GM12878 (cell line): ENCODE results near the gene CENPA. TPM values are rescaled to one million over a fixed set of nuclear protein-coding genes. Genes with fewer than 3 reads are reported as not detected.

ENCODE experiments used
- ATAC-seq: fragments of 200-7000 bp; cut with Tn5 transposase; 3 replicates; pipeline ENCODE4 v1.9.1; 2020; ENCODE audit warnings: mild to moderate bottlenecking, moderate library complexity
- BruUV-seq: library from RNA; stranded (reverse); fragments of 400-500 nt; replicated peaks from 2 replicates; lab custom pipeline; 2021; lab: Mats Ljungman, UMichigan
- CTCF ChIA-PET: fragments of 300-600 bp; sonication (Branson Sonifier 250); formaldehyde crosslinking; extraction: SDS; loops from one replicate; lab custom pipeline; 2021; ENCODE audit warnings: inconsistent platforms; lab: Yijun Ruan, JAX
- POLR2A ChIA-PET: fragments of 350-600 bp; formaldehyde crosslinking; extraction: SDS; loops from one replicate; lab custom pipeline; 2021; ENCODE audit warnings: inconsistent platforms; lab: Charles Lee
- RAD21 ChIA-PET: fragments of 300-600 bp; sonication (Branson Sonifier 250); formaldehyde crosslinking; loops from one replicate; lab custom pipeline; 2023; ENCODE audit warnings: antibody characterized with exemption; ENCODE audit not compliant: unreplicated experiment; lab: Charles Lee
- SMC1A ChIA-PET: fragments of 300-600 bp; sonication (Branson Sonifier 250); formaldehyde crosslinking; loops from one replicate; lab custom pipeline; 2023; ENCODE audit not compliant: unreplicated experiment, uncharacterized antibody; lab: Charles Lee
- DNase-seq: peaks from one replicate; pipeline ENCODE4 v3.0.0-alpha.2; 2011; ENCODE audit warnings: low read depth, low spot score
- FAIRE-seq: peaks from 3 replicates; lab custom pipeline; 2011; peaks lifted over from hg19 to GRCh38; lab: Jason Lieb, UNC
- H2AFZ ChIP-seq: 2 replicates; pipeline ENCODE4 v1.6.0; 2011; ENCODE audit warnings: low read depth, low read length, control low read depth; ENCODE audit not compliant: control insufficient read depth
- H3K27ac ChIP-seq: 2 replicates; pipeline ENCODE4 v1.5.1; 2011; ENCODE audit warnings: control low read depth; ENCODE audit not compliant: control insufficient read depth, insufficient read depth
- H3K27me3 ChIP-seq, 2 experiments: replicated peaks in 1 of 2; 2 replicates each; pipeline versions ENCODE4 v1.6.0 to v1.6.1; 2011; ENCODE audit warnings: low read length in 1 of 2; ENCODE audit not compliant: control insufficient read depth in 2 of 2, insufficient read depth in 2 of 2
- H3K36me3 ChIP-seq, 2 experiments: 2 replicates each; pipeline ENCODE4 v1.5.1; 2011; ENCODE audit warnings: low read length in 1 of 2; ENCODE audit not compliant: control insufficient read depth in 2 of 2, insufficient read depth in 2 of 2
- H3K4me1 ChIP-seq: 2 replicates; pipeline ENCODE4 v1.6.1; 2011; ENCODE audit warnings: mild to moderate bottlenecking, low read length, moderate library complexity, mixed read lengths; ENCODE audit not compliant: control insufficient read depth, insufficient read depth
- H3K4me2 ChIP-seq: 2 replicates; pipeline ENCODE4 v1.6.0; 2011; ENCODE audit warnings: control low read depth; ENCODE audit not compliant: control insufficient read depth, insufficient read depth
- H3K4me3 ChIP-seq: fragments of 200-600 bp; sonication (generic); 2 replicates; pipeline ENCODE4 v1.5.1; 2016
- H3K79me2 ChIP-seq: 2 replicates; pipeline ENCODE4 v1.6.0; 2011; ENCODE audit warnings: low read length; ENCODE audit not compliant: control insufficient read depth, insufficient read depth
- H3K9ac ChIP-seq: 2 replicates; pipeline ENCODE4 v1.8.0; 2011; ENCODE audit warnings: low read length, control low read depth, mixed read lengths; ENCODE audit not compliant: control insufficient read depth, insufficient read depth
- H3K9me3 ChIP-seq: replicated peaks from 3 replicates; pipeline ENCODE4 v1.5.1; 2011; ENCODE audit warnings: mild to moderate bottlenecking, low read length; ENCODE audit not compliant: control insufficient read depth, insufficient read depth
- H4K20me1 ChIP-seq: 2 replicates; pipeline ENCODE4 v1.6.0; 2011; ENCODE audit not compliant: control insufficient read depth, insufficient read depth
- BRCA1 ChIP-seq: IDR thresholded peaks from 2 replicates; pipeline ENCODE4 v1.6.1; 2011; ENCODE audit warnings: low read depth, low read length, improper control_type of control experiment
- CHD2 ChIP-seq: IDR thresholded peaks from 2 replicates; pipeline ENCODE4 v1.6.1; 2011; ENCODE audit warnings: low read depth, low read length, improper control_type of control experiment, borderline replicate concordance
- DPF2 ChIP-seq: fragments of 450-650 bp; IDR thresholded peaks from 2 replicates; pipeline ENCODE4 v1.6.1; 2017; ENCODE audit warnings: mild to moderate bottlenecking
- JUNB ChIP-seq: IDR thresholded peaks from 2 replicates; pipeline ENCODE4 v1.6.1; 2016; ENCODE audit warnings: antibody characterized with exemption, mild to moderate bottlenecking
- MYB ChIP-seq: fragments of 150-350 bp; IDR thresholded peaks from 2 replicates; pipeline ENCODE4 v1.6.1; 2014; ENCODE audit warnings: mild to moderate bottlenecking, low read depth, low read length, borderline replicate concordance
- PML ChIP-seq: IDR thresholded peaks from 2 replicates; pipeline ENCODE4 v1.6.1; 2012; ENCODE audit warnings: low read length, inconsistent platforms
- RAD21 ChIP-seq: IDR thresholded peaks from 2 replicates; pipeline ENCODE4 v1.6.1; 2011; ENCODE audit warnings: mild to moderate bottlenecking, low read depth, low read length, moderate library complexity; ENCODE audit not compliant: insufficient read depth
- REST ChIP-seq: IDR thresholded peaks from 2 replicates; pipeline ENCODE4 v1.6.1; 2012; ENCODE audit warnings: mild to moderate bottlenecking, low read depth, low read length
- RFX5 ChIP-seq: IDR thresholded peaks from 2 replicates; pipeline ENCODE4 v1.6.1; 2011; ENCODE audit warnings: low read depth, low read length, improper control_type of control experiment
- SMAD5 ChIP-seq: IDR thresholded peaks from 2 replicates; pipeline ENCODE4 v1.6.1; 2016; ENCODE audit warnings: antibody characterized with exemption, low read depth
- SMARCA5 ChIP-seq: fragments of 450-650 bp; IDR thresholded peaks from 2 replicates; pipeline ENCODE4 v1.6.1; 2017; ENCODE audit warnings: mild to moderate bottlenecking
- WGBS: methylation state at CpG from one replicate; pipeline ENCODE4 v1.1.6; 2016; ENCODE audit warnings: low lambda C conversion rate; ENCODE audit not compliant: insufficient replicate concordance, insufficient coverage; ENCODE audit errors: missing lambda C conversion rate; 5-methylcytosine and 5-hydroxymethylcytosine counted together
- in situ Hi-C: fragments of 300-500 bp; cut with MboI; formaldehyde crosslinking; loops from 9 replicates; pipeline ENCODE4 v1.14.3; 2018; ENCODE audit warnings: mixed read lengths
- intact Hi-C: fragments of 100-400 bp; cut with micrococcal nuclease; formaldehyde crosslinking; loops from one replicate; pipeline ENCODE4 v1.14.2; 2022; ENCODE audit not compliant: unreplicated experiment
- polyA plus RNA-seq, 11 experiments: library from polyadenylated mRNA; depleted of rRNA in 4 of 11; unstranded in 6 of 11; stranded (reverse) in 5 of 11; fragments of >200 nt; fragmentation: Nextera tagmentation in 4 of 11; fragmentation: Illumina TruSeq in 1 of 11; extraction: Ambion mirVana in 4 of 11; extraction: Trizol in 1 of 11; gene quantifications; 1 replicate in 1 of 11; 2 replicates in 10 of 11; pipeline versions ENCODE4 v1.2.1 to v1.2.3, GENCODE V29; 2011 to 2016; ENCODE audit warnings: inconsistent platforms in 2 of 11, missing spikeins in 2 of 11, low read depth in 1 of 11
- total RNA-seq, 4 experiments: library from RNA; depleted of rRNA in 3 of 4; stranded (reverse); fragments of >200 nt in 3 of 4; fragmentation: Illumina TruSeq in 1 of 4; extraction: Trizol in 1 of 4; gene quantifications; 2 replicates each; pipeline versions ENCODE4 v1.2.1 to v1.2.3, GENCODE V29; 2013 to 2021
- TF ChIP-seq, protein P1 (sequence below): fragments of 450-650 bp; formaldehyde crosslinking; IDR thresholded peaks from 2 replicates; pipeline ENCODE4 v1.5.0; 2022; ENCODE audit warnings: mild to moderate bottlenecking, missing genetic modification characterization
- TF ChIP-seq, protein P2 (sequence below): fragments of 450-650 bp; IDR thresholded peaks from 2 replicates; pipeline ENCODE4 v1.6.1; 2017; ENCODE audit warnings: mild to moderate bottlenecking, moderate library complexity
- TF ChIP-seq, protein P3 (sequence below): fragments of 450-650 bp; IDR thresholded peaks from 2 replicates; pipeline ENCODE4 v1.6.1; 2014; ENCODE audit warnings: mild to moderate bottlenecking

CENPA gene
- total and polyA plus RNA-seq, 10 of the 15 experiments (the other 5 are each of a cell fraction or from before 2014, with no cell fraction given): 8.1 to 66.6 (median 36.7) TPM

- no peak overlapping the region for H3K9ac ChIP-seq
- no peak overlapping the region for H3K27ac ChIP-seq
- no peaks in the 10 kb centered on the region for H3K79me2 ChIP-seq
- H3K4me1 ChIP-seq: no peaks in the 10 kb centered on the region; the same call in 1 of the 2 replicates
- H3K4me2 ChIP-seq: no peak overlapping the region
- in situ Hi-C loops: no loop called here
- DNase-seq: no peak
- no peaks in the 10 kb centered on the region for H3K27me3 ChIP-seq
- no peak for FAIRE-seq
- no peak overlapping the region for H3K4me3 ChIP-seq
- ChIA-PET RAD21 (no interaction called here), CTCF (interaction anchor here (1.0 to 1.4 kb wide), 2 partner anchors 134 to 135 kb away, joined by 3 to 6 read pairs; no protein-coding TSS in a partner anchor), POLR2A (no interaction called here), SMC1A (no interaction called here)
- intact Hi-C loops: no loop called here
- no peaks in the 10 kb centered on the region for H3K9me3 ChIP-seq
- no peaks in the 10 kb centered on the region; the same call in 1 of the 2 replicates for H4K20me1 ChIP-seq
- no peaks in the 10 kb centered on the region for H3K36me3 ChIP-seq
- no peak overlapping the region for H2AFZ ChIP-seq
- ATAC-seq: no peak
- no TSS peak for BruUV-seq
- WGBS: 58% methylated on average over 7 of the region's 7 CpGs
- TF ChIP-seq PML: no peak
- TF ChIP-seq SMARCA5: no peak
- TF ChIP-seq RAD21: no peak
- no peak for TF ChIP-seq SMAD5
- no peak for TF ChIP-seq REST
- no peak for TF ChIP-seq MYB
- TF ChIP-seq BRCA1: no peak
- TF ChIP-seq, protein P1, sequence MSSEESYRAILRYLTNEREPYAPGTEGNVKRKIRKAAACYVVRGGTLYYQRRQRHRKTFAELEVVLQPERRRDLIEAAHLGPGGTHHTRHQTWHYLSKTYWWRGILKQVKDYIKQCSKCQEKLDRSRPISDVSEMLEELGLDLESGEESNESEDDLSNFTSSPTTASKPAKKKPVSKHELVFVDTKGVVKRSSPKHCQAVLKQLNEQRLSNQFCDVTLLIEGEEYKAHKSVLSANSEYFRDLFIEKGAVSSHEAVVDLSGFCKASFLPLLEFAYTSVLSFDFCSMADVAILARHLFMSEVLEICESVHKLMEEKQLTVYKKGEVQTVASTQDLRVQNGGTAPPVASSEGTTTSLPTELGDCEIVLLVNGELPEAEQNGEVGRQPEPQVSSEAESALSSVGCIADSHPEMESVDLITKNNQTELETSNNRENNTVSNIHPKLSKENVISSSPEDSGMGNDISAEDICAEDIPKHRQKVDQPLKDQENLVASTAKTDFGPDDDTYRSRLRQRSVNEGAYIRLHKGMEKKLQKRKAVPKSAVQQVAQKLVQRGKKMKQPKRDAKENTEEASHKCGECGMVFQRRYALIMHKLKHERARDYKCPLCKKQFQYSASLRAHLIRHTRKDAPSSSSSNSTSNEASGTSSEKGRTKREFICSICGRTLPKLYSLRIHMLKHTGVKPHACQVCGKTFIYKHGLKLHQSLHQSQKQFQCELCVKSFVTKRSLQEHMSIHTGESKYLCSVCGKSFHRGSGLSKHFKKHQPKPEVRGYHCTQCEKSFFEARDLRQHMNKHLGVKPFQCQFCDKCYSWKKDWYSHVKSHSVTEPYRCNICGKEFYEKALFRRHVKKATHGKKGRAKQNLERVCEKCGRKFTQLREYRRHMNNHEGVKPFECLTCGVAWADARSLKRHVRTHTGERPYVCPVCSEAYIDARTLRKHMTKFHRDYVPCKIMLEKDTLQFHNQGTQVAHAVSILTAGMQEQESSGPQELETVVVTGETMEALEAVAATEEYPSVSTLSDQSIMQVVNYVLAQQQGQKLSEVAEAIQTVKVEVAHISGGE (CRISPR knock-in tag): no peak
- TF ChIP-seq, protein P2, sequence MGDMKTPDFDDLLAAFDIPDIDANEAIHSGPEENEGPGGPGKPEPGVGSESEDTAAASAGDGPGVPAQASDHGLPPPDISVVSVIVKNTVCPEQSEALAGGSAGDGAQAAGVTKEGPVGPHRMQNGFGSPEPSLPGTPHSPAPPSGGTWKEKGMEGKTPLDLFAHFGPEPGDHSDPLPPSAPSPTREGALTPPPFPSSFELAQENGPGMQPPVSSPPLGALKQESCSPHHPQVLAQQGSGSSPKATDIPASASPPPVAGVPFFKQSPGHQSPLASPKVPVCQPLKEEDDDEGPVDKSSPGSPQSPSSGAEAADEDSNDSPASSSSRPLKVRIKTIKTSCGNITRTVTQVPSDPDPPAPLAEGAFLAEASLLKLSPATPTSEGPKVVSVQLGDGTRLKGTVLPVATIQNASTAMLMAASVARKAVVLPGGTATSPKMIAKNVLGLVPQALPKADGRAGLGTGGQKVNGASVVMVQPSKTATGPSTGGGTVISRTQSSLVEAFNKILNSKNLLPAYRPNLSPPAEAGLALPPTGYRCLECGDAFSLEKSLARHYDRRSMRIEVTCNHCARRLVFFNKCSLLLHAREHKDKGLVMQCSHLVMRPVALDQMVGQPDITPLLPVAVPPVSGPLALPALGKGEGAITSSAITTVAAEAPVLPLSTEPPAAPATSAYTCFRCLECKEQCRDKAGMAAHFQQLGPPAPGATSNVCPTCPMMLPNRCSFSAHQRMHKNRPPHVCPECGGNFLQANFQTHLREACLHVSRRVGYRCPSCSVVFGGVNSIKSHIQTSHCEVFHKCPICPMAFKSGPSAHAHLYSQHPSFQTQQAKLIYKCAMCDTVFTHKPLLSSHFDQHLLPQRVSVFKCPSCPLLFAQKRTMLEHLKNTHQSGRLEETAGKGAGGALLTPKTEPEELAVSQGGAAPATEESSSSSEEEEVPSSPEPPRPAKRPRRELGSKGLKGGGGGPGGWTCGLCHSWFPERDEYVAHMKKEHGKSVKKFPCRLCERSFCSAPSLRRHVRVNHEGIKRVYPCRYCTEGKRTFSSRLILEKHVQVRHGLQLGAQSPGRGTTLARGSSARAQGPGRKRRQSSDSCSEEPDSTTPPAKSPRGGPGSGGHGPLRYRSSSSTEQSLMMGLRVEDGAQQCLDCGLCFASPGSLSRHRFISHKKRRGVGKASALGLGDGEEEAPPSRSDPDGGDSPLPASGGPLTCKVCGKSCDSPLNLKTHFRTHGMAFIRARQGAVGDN: no peak
- TF ChIP-seq, protein P3, sequence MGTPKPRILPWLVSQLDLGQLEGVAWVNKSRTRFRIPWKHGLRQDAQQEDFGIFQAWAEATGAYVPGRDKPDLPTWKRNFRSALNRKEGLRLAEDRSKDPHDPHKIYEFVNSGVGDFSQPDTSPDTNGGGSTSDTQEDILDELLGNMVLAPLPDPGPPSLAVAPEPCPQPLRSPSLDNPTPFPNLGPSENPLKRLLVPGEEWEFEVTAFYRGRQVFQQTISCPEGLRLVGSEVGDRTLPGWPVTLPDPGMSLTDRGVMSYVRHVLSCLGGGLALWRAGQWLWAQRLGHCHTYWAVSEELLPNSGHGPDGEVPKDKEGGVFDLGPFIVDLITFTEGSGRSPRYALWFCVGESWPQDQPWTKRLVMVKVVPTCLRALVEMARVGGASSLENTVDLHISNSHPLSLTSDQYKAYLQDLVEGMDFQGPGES: no peak
- no peak for TF ChIP-seq CHD2
- no peak for TF ChIP-seq RFX5
- TF ChIP-seq JUNB: no peak
- TF ChIP-seq DPF2: no peak
Observed at GRCh38 chr2:26739514-26739913, 46.3 kb upstream of the CENPA start.
